Measurements from ENCODE around the gene XG.
"Not testable (repeated sequence)": the region's sequence is repeated elsewhere in the genome, so short reads cannot be mapped to it uniquely, and the experiment has no call there.

XG gene

DNA sequence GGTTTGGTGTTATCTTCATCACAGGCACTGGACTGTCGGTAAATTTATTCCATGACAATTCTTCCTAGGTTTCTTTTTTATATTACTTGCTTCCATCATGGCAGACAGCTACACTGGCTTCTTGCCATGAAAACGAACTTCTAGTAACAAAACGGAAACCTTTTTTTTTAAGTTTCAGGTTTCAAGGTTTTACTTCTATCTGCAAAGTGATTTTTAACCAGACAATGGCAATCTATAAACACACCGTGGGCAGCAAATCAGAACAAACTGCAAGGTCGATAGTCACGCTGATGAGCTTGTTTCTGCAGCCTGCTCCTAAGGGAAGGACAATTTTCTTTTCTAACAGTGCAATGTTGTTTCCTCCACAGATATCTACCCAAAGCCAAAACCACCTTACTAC lies 29.9 kb downstream of the XG start:
- DNase-seq: no peak

DNA sequence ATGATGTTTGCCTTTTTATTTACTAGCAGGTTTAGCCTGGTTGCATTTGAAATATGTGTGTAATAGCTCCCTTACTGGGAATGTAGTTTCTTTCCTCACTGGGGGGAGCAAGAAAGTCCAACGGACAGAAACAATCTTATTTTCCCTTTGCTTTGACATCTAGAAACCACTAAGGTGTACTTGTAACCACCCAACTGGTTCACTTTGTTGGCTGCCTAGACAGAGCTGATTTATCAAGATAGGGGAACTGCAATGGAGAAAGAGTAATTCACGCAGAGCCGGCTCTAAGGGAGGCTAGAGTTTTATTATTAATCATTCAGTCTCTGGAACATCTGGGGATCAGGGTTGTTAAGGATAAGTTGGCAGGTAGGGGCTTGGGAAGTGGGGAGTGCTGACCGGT lies 30.3 kb downstream of the XG start:
- no peak for DNase-seq

GRCh38 chrX:2782778-2783177 lies 30.9 kb downstream of the XG start:
- no peak for DNase-seq

GRCh38 chrX:2784026-2784425 lies 32.2 kb downstream of the XG start:
- DNase-seq: no peak

DNA sequence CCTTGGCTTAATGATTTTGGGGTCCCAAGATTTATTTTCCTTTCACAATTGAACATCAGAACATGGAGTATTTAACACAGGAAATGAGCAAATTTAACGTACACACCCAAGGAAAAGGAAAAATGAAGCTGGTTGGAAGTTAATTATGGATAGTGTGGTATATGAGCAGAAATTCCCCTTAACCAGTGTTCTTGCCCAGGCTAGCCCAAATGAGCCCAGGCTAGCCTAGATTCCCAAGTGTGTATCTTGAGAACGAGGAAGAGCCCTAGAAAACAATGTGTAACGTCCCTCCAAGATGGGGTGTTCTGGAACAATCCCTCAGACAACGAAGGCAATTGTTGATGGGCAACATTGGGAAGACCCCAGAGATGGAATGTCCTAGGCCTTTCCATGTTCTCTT lies 33.7 kb downstream of the XG start:
- DNase-seq: no peak

- DNase-seq: no peak
These were observed 37.1 kb downstream of the XG start for GRCh38 chrX:2788980-2789379.

- DNase-seq: no peak
These were observed 37.7 kb downstream of the XG start for GRCh38 chrX:2789569-2789968.

DNA sequence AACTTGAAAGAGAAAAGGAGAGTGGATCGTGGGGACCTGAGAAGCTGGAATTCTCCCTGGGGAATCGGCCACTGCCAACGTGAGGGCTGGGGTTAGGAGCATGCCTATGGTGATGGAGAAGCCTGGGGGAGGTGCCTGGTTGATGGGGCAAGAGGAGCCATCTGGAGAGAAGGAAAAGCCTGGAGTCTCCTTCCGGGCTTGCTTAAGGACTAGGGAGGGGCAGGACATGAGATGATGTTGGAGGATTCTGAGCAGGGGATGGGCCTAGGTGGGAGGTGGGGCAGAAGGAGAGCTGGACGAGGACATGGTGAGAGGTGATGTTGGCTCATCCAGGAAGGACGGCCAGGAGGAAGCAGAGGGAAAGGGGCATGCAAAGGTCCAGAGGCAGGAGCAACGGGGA lies 41.9 kb downstream of the XG start:
- DNase-seq: no peak

- DNase-seq: no peak
These were observed 42.5 kb downstream of the XG start for GRCh38 chrX:2794336-2794735.

DNA sequence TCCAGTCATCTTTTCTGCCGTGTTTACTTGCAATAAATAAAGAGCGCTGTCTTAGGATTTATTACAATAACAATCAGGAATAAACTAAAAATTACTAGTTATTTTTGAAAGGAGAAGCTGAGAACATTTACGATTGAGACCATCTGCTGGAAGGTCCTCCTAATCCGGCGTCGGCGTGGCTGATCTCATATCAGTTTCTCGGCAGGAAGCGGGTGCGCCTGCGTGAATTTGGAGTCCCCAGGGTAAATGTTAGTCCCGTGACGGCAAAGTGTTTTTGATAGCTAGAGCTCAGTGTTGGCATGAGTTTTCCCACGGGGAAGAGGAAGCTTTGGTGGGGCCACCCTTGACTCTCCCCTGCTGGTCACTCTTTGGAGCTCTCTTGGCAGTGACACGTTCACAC lies 45.0 kb downstream of the XG start:
- DNase-seq: not testable (repeated sequence)

- no peak for DNase-seq
These were observed 47.5 kb downstream of the XG start for GRCh38 chrX:2799369-2799768.

DNA sequence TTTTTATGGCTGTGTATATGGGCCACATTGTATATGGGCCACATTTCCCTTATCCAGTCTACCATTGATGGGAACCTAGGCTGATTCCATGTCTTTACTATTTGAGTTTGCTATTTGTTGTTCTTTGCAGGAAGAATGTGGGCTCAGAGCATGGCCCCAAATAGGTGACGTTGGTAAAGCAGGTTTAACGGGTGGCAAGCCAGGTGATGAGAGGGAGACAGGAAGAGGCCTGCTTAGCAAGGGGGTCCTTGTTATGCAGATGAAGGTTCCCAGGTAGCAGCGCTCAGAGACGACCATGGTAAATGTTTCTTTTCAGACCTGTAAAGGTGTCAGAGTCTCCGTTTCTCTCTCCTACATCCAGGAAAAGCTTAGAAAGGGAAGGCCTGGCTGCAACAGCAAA lies 48.1 kb downstream of the XG start:
- DNase-seq: not testable (repeated sequence)

DNA sequence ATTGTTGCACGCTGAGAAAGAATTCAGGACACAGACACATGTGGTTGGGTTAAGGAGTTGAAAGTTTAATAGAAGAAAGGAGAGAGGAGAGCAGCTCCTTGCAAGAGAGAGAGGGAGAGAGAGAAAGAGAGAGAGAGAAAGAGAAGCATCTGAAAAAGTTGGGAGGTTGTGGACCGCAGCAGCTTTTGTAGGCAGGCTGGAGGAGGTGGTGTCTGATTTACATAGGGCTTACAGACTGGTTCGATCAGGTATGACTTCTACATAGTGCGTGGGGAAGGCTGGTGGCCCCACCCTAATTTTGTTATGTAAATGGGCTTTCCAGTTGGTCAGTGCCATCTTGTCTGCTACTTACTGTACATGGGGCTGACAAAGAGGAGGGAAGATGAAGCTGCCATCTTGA lies 49.4 kb downstream of the XG start:
- DNase-seq: no peak

DNA sequence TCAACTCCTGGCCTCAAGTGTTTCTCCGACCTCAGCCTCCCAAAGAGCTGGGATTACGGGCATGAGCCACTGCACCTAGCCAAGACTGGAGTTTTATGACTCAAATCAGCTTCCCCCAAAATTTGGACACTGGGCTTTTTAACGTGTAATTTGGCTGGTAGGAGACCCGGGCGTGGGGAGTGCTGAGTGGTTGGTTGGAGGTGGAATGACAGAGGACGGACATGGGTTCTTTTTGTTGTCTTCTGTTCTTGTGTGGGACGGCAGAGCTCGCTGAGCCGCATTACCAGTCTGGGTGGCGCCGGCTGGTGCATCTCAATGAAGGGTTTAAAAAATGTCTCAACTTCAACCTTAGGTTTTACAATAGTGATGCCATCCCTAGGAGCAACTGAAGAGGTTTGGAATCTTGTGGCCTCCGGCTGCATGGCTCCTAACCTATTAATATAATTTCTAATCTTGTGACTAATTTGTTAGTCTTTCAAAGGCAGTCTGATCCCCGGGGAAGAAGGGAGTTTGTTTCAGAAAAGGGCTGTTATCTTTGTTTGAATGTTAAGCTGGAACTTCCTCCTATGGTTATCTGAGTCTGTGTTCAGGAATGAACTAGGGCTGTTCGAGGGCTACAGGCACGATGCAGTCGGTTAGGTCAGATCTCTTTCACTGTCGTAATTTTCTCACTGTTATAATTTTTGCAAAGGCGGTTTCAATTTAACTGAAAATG lies 50.7 kb downstream of the XG start:
- not testable (repeated sequence) for DNase-seq

GRCh38 chrX:2803486-2803885 lies 51.6 kb downstream of the XG start:
- DNase-seq: not testable (repeated sequence)

DNA sequence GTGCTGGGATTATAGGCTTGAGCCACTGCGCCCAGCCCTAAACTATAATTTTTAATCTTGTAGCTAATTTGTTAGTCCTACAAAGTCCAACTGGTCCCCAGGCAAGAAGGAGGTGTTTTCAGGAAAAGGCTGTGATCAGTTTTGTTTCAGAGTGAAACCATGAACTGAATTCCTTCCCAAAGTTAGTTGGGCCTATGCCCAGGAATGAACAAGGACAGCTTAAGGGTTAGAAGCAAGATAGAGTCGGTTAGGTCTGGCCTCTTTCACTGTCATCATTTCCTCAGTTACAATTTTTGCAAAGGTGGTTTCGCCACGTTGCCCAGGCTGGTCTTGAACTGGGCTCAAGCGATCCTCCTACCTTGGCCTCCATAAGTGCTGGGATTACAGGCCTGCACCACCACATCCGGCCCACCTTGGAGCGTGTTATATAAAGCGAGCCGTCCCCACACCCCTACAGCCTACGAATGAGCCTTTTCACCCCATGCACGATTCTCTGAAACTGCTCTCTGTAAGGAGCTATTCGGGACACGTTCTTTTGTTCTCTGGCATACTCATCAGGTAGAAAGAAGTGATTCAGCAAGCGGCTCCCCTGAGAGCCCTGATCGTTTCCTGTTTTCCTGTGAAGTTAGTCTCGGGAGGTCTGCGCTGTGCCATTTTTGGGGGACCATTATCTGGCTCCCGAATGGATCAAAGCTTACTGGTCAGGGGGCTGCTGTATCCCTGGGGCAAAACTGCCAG lies 52.4 kb downstream of the XG start:
- DNase-seq: not testable (repeated sequence)

DNA sequence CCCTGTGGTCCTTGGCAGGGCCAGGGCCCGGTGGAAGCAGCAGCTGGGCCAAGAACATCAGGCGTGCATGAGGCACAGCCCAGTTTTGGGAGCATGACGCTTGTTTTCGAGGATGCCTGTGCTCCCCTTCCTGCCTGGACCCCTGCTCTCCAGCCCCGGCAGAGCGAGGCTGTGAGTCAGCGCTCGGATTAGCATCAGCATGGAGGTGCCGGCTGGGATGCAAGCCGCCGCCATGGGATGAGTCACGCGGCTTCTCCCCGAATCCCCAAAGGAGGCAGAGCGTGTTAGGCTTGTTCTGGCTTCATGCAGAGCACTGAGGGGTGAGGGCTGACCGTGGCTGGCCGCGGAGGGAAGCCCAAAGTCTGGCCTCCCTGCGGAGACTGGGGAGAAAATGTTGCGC lies 53.0 kb downstream of the XG start:
- DNase-seq: not testable (repeated sequence)

DNA sequence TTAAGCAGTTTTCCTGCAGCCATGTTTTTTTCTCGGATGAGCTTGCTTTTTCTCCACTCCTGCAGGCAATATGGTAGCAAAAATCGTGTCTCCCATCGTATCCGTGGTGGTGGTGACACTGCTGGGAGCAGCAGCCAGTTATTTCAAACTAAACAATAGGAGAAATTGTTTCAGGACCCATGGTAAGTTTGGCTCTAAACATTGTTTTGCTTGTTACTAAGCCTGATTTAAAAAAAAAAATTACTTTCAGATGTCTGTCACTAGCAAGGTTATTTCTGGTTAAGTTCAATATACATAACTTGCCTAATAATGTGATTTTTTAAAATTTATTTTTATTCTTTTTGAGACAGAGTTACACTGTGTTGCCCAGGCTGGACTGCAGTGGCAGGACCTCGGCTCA lies 59.4 kb downstream of the XG start:
- DNase-seq: no peak

DNA sequence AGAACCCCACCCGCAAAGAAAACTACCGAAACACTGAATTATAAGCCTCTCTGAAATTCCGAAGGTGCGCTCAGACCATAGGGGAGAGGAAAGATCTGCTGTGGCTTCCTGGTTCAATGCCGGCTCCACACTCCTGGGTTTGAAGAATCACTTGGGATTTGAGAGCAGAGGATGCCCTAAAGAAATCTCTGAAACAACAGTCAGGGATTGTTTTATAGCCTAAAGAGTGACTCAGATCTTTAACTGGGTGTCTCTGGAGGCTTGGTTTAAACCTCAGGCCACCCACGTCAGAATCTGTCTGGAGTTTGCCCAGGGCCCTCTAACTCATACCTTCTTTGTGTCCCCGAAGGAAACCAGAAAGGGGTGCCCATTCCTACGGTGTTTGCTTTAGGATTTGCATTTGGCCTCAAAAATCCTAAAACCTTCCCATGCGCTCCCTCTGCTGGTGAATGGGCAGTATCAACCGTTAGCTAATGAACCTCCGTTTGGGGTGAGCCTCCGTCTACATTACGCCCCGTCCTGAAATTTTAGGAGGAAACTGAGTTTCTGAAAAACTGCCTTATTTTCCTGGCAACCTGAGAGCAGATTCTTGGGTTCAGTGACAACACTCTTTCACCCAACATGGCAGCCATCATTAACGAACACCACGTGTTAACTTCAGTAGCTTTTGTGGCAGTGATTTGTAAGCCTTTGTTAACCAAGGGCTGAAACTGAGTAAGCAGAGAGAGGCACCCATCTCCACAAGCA lies 60.5 kb downstream of the XG start:
- DNase-seq: not testable (repeated sequence)

- no peak for DNase-seq
These were observed 65.2 kb downstream of the XG start for GRCh38 chrX:2817036-2817435.

- DNase-seq: no peak
These were observed 67.7 kb downstream of the XG start for GRCh38 chrX:2819345-2820135.

- DNase-seq: no peak
These were observed 68.4 kb downstream of the XG start for GRCh38 chrX:2820136-2820771.
